Osteoblast (primary cell): ENCODE measurements around the gene GPR132. TPM values are rescaled to one million over a fixed set of nuclear protein-coding genes. Genes with fewer than 3 reads are reported as not detected.
"Not testable (repeated sequence)": the region's sequence is repeated elsewhere in the genome, so short reads cannot be mapped to it uniquely, and the experiment has no call there.

Experiments used
- DNase-seq: peaks from one replicate; pipeline ENCODE4 v3.0.0; 2011; ENCODE audit warnings: low spot score, mixed read lengths; ENCODE audit not compliant: insufficient read length; ENCODE audit errors: missing footprints
- H2AFZ ChIP-seq: 2 replicates; pipeline ENCODE4 v1.6.0; 2011; ENCODE audit warnings: mild to moderate bottlenecking, low read length
- H3K27ac ChIP-seq: 2 replicates; pipeline ENCODE4 v1.5.1; 2011; ENCODE audit warnings: mild to moderate bottlenecking, low read depth, low read length, moderate library complexity
- H3K27me3 ChIP-seq: 2 replicates; pipeline ENCODE4 v1.6.0; 2012; ENCODE audit warnings: mild to moderate bottlenecking, control low read depth, inconsistent platforms, low read length, moderate library complexity; ENCODE audit not compliant: insufficient read depth
- H3K36me3 ChIP-seq: 2 replicates; pipeline ENCODE4 v1.5.1; 2011; ENCODE audit warnings: mild to moderate bottlenecking, low read length, control low read depth, moderate library complexity; ENCODE audit not compliant: insufficient read depth
- H3K4me1 ChIP-seq: 2 replicates; pipeline ENCODE4 v1.5.1; 2011; ENCODE audit warnings: mild to moderate bottlenecking, low read length, control low read depth, moderate library complexity; ENCODE audit not compliant: insufficient read depth
- H3K4me2 ChIP-seq: 2 replicates; pipeline ENCODE4 v1.6.0; 2011; ENCODE audit warnings: mild to moderate bottlenecking, low read length; ENCODE audit not compliant: insufficient read depth
- H3K4me3 ChIP-seq: fragments of 200-600 bp; sonication (generic); 3 replicates; pipeline ENCODE4 v1.5.1; 2012; ENCODE audit warnings: mild to moderate bottlenecking, low read length, inconsistent platforms; ENCODE audit not compliant: insufficient read depth
- H3K79me2 ChIP-seq: 2 replicates; pipeline ENCODE4 v1.6.0; 2012; ENCODE audit warnings: mild to moderate bottlenecking, low read length, control low read depth, inconsistent platforms; ENCODE audit not compliant: insufficient read depth
- H3K9me3 ChIP-seq: 2 replicates; pipeline ENCODE4 v1.5.1; 2011; ENCODE audit warnings: low read depth, low read length, control low read depth
- H4K20me1 ChIP-seq: 2 replicates; pipeline ENCODE4 v1.6.0; 2012; ENCODE audit warnings: mild to moderate bottlenecking, low read length, control low read depth; ENCODE audit not compliant: insufficient read depth
- CTCF ChIP-seq: IDR thresholded peaks from 2 replicates; pipeline ENCODE4 v1.5.1; 2011; ENCODE audit warnings: mild to moderate bottlenecking, low read depth, low read length, moderate library complexity; ENCODE audit errors: extremely low read depth
- total RNA-seq: library from RNA; depleted of rRNA; stranded (reverse); fragments of >200 nt; gene quantifications from 2 replicates; pipeline ENCODE4 v1.2.3, GENCODE V29; 2012

The GPR132 gene
- total RNA-seq, result under 0.01 TPM in 2 replicates

GRCh38 chr14:105065280-105066228 is at the start of gene GPR132:
Gene GPR132, minus strand, starts transcription at chr14:105065430. Its CDS starts 10,010 bp downstream, at chr14:105055420.
- TF ChIP-seq CTCF, result no peak
- peak; percentile 86 for DNase-seq
- no peak within 1 kb of the TSS for H2AFZ ChIP-seq
- H4K20me1 ChIP-seq, result no peaks in the 10 kb centered on the region
- H3K9me3 ChIP-seq, result no peaks in the 10 kb centered on the region
- H3K4me1 ChIP-seq, result peaks cover 6% of the 10 kb centered on the region
- no peaks in the 10 kb centered on the region for H3K27me3 ChIP-seq
- H3K36me3 ChIP-seq, result no peaks in the 10 kb centered on the region
- no peak within 1 kb of the TSS for H3K27ac ChIP-seq
- no peak within 1 kb of the TSS for H3K4me3 ChIP-seq
- no peaks in the 10 kb centered on the region for H3K79me2 ChIP-seq
- no peak within 1 kb of the TSS for H3K4me2 ChIP-seq

GRCh38 chr14:105109243-105109642 is 44.0 kb upstream of the GPR132 start:
- not testable (repeated sequence) for H2AFZ ChIP-seq, H3K27ac ChIP-seq, H3K9me3 ChIP-seq, H3K4me1 ChIP-seq, H3K79me2 ChIP-seq, H3K4me3 ChIP-seq, DNase-seq, H3K36me3 ChIP-seq, H4K20me1 ChIP-seq, H3K4me2 ChIP-seq
- peaks cover 28% of the 10 kb centered on the region for H3K27me3 ChIP-seq

- no peak for TF ChIP-seq CTCF
- Histone ChIP-seq H3K9me3 (no peaks in the 10 kb centered on the region), H3K79me2 (no peaks in the 10 kb centered on the region), H2AFZ (no peak overlapping the region), H3K27me3 (peaks cover 35% of the 10 kb centered on the region), H3K36me3 (no peaks in the 10 kb centered on the region), H3K4me3 (no peak overlapping the region), H4K20me1 (no peaks in the 10 kb centered on the region), H3K27ac (no peak overlapping the region), H3K4me2 (no peak overlapping the region), H3K4me1 (no peaks in the 10 kb centered on the region)
- no peak for DNase-seq
Observed at GRCh38 chr14:105108516-105108864, 43.3 kb upstream of the GPR132 start.

GRCh38 chr14:105107781-105108515 is 42.7 kb upstream of the GPR132 start:
- Histone ChIP-seq H3K9me3 (no peaks in the 10 kb centered on the region), H3K36me3 (no peaks in the 10 kb centered on the region), H4K20me1 (no peaks in the 10 kb centered on the region), H3K79me2 (no peaks in the 10 kb centered on the region), H3K4me1 (no peaks in the 10 kb centered on the region), H3K4me3 (no peak overlapping the region), H3K4me2 (no peak overlapping the region), H2AFZ (no peak overlapping the region), H3K27ac (no peak overlapping the region), H3K27me3 (peaks cover 40% of the 10 kb centered on the region)
- DNase-seq, result no peak
- no peak for TF ChIP-seq CTCF
